GM19351 (cell line): ENCODE measurements around the gene SPRR5.

Experiments used
- ATAC-seq: cut with Tn5 transposase; IDR thresholded peaks from one replicate; pipeline ENCODE4 v1.9.1; 2021; ENCODE audit warnings: mild to moderate bottlenecking, moderate library complexity; ENCODE audit not compliant: unreplicated experiment

SPRR5 gene

DNA sequence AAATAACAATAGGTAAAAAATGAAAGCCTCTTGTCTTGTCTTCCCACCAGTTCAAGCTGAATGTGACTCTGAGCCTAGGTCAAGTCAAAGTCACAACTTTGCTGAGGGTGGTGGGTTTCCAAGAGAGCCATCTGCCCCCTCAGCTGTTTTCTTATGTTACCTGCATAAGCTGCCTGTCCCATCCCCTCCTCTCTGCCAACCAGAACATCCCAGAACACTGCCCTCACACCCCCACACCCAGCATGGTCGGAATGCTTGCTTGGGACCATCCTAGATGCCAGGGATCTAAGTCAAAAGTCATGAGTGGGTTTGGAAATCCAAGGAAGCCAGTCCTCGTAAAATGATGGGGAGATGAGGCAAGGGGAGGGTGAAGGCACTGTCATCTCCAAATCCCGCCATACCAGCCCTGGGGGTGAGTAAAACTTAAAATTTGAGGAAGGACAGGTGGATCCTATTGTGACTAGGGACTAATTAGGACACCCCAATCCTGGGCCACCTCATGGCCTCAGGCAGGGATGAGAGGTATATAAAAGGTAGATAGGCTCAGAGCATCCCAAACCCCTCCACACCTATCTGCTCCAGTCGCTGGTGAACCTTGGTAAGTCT lies at the start of gene SPRR5:
Gene SPRR5, plus strand, starts transcription at position 556 of the 606 bp plus-strand sequence. CDS start 1,349 bp downstream, outside the sequence.
- ATAC-seq = no peak

- no peak for ATAC-seq
Observed at GRCh38 chr1:152899027-152899426, 48.0 kb upstream of the SPRR5 start.

DNA sequence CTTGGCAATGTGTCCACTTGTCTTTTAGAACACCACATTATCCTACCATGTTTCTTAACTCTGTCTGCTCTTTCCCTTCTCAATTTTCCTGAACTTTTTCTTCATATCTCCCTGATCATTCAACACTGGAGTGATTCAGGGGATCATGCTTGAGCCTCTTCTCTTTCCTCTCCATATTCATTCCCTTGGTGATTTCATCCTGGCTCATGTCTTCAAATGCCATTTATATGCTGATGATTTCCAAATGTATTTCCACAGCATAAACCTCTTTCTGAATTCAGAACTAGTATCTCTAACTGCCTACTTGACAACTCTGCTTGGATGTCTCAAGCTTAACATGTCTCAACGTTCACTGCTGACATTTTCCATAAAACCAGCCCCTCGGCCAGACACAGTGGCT lies 47.1 kb upstream of the SPRR5 start:
- ATAC-seq = no peak

- ATAC-seq = no peak
Observed at GRCh38 chr1:152901631-152902030, 45.4 kb upstream of the SPRR5 start.

- ATAC-seq = no peak
Observed at GRCh38 chr1:152902636-152903035, 44.4 kb upstream of the SPRR5 start.

GRCh38 chr1:152904688-152905440 lies 42.1 kb upstream of the SPRR5 start:
- ATAC-seq = no peak

DNA sequence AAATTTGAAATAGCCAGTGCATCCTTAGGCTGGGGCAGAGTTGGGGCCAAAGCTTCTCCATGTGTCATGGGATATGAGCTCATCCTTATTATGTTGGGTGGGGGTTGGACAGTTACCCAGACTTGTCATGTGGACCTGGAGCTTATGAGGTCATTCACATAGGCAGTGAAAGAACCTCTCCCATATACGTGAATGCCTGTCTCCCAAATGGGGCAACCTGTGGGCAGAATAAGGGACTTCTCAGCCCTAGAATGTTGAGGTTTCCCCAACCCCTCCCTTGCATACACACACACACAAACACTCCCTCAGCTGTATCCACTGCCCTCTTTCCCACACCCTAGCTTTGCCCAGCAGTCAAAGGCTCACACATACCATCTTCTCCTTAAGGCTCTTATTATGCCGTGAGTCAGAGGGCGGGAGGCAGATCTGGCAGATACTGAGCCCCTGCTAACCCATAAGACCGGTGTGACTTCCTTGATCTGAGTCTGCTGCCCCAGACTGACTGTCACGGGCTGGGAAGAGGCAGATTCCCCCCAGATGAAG lies 40.9 kb upstream of the SPRR5 start:
- no peak for ATAC-seq

- peak; percentile 51 for ATAC-seq
Observed at GRCh38 chr1:152907686-152908601, 39.1 kb upstream of the SPRR5 start, which contains the start of gene IVL. Gene IVL, plus strand, starts transcription at chr1:152908546. Its CDS starts 1,252 bp downstream, at chr1:152909798.

DNA sequence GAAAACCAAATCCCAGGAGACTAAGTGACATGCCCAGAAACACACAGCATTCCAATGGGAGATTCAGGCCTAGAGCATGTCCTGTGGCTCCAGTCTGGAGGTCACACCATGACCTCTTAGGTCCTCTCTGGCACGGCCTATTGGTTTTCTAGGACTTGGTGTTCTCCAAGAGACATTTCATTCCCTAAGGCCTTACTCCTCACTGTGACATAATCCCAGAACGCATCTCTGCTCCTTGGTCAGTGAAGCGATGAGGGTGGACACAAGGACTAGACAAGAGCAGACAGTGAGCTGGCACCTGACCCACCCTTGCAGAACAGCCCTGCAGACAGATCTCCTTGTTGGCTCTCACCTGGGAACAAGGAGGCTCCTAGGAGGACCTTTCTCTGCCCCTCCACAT lies 37.8 kb upstream of the SPRR5 start:
- no peak for ATAC-seq

DNA sequence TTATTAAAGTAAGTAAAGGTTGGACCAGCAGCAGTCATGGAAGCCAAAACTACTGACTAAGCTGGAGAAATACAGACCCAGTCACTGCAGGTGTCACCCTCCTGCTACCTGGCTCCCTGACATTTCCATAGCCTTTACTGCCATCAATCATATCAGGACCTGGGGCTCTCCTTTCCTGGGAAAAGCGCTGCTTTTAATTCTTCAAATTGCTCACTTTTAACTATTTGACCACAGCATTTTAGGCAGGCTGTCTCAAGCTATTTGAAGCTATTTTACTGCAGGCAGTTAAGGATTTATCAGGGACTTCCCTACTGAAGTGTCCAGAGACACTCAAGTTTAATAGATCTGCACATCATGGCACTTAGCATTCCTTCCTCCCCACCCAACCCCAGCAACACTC lies 34.5 kb upstream of the SPRR5 start:
- ATAC-seq = no peak

GRCh38 chr1:152912900-152913299 lies 34.1 kb upstream of the SPRR5 start:
- ATAC-seq = no peak

DNA sequence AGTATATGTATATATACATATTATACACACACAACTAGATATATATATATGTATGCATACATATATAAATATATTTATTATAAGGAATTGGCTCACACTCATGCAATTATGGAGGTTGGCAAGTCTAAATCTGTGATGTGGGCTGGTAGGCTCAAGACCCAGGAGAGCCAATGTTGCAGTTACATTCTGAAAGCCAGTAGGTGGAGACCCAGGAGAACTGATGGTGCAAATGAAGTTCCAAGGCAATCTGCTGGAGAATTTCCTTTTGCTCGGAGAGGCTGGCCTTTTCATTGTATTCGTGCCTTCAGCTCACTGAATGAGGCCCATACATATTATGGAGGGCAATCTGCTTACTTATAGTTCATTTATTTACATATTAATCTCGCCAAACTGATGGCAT lies 29.2 kb upstream of the SPRR5 start:
- no peak for ATAC-seq

GRCh38 chr1:152919071-152919470 lies 27.9 kb upstream of the SPRR5 start:
- ATAC-seq = no peak

- ATAC-seq = no peak
Observed at GRCh38 chr1:152924191-152924590, 22.8 kb upstream of the SPRR5 start.

GRCh38 chr1:152926091-152926490 lies 20.9 kb upstream of the SPRR5 start:
- ATAC-seq = peak; percentile 69

- no peak for ATAC-seq
Observed at GRCh38 chr1:152928671-152929070, 18.3 kb upstream of the SPRR5 start.

- no peak for ATAC-seq
Observed at GRCh38 chr1:152932170-152932811, 14.7 kb upstream of the SPRR5 start.

DNA sequence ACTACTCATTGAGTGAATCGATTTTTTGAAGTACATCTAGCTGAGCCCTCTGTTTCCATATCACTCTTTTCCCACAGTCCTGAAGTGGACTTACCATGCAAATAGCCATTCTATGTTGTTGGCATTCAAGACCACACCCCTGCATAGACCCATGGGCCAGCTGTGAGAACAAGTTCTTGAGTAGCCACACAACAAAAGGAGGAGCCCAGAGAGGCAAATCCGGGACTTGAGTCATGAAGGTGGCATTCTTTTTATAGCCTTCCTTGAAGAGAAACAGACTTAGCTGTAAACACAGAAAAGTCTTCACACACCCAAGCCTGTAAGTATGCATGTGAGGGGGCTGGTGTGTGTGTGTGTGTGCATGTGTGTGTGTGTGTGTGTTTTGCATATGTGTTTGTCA lies 13.8 kb upstream of the SPRR5 start:
- ATAC-seq = no peak

DNA sequence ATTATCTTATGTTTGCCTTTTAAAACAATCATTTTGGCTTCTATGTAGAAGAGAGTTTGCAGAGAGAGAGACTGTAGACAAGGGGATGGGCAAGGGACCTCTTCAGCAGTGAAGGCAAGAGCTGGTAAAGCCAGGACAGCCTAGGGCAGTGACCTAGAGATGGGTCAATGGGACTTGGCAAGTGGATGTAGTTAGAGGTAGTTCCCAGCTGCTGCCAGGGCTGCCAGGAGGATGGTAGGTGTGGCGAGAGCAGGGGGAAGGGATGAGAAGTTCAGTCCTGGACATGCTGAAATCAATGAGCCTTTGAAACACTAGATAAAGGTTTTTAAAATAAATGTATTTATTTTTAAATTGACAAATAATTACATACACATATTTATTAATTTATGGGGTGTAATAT lies 6.4 kb upstream of the SPRR5 start:
- no peak for ATAC-seq

DNA sequence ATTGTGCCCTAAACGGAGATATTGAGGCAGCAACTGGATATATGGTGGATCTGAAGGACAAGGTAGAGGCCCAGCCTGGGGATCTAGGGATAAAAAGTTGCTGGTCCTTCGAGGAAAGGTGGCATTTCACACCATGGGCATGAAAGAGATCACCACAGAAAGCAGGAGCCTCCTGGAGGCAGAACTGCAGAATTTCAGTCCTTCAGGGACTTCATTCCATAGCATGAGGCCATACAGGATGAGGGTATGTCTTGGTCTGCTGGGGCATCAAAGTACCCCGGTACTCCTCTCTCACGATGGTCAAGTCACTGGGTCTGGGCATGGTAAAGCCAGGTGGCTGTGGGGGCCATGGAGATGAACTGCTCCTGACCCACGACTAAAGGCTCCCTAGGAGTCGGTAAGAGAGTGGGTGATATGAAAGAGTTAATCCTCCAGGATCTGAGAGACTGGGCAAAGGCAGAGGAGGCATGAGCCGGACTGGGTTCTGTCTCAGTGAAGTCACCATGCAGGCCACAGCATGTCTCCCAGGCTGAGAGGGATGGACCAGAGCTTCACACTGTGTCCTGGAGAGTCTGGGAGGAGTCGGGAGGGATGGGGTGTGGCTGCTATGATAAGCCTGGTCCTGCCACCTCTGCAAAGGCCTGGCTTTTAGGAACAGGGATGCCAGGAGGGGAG lies 5.8 kb upstream of the SPRR5 start:
- no peak for ATAC-seq
